Activated CD8-positive, alpha-beta memory T cell treated with anti-CD3 and anti-CD28 coated beads, Interleukin-2, amount 50 U/mL, for 4 hours (primary cell): ENCODE results near the gene ABTB2.

Experiments used
- DNase-seq: peaks from one replicate; pipeline ENCODE4 v3.0.0-alpha.2; 2020

The ABTB2 gene

DNA sequence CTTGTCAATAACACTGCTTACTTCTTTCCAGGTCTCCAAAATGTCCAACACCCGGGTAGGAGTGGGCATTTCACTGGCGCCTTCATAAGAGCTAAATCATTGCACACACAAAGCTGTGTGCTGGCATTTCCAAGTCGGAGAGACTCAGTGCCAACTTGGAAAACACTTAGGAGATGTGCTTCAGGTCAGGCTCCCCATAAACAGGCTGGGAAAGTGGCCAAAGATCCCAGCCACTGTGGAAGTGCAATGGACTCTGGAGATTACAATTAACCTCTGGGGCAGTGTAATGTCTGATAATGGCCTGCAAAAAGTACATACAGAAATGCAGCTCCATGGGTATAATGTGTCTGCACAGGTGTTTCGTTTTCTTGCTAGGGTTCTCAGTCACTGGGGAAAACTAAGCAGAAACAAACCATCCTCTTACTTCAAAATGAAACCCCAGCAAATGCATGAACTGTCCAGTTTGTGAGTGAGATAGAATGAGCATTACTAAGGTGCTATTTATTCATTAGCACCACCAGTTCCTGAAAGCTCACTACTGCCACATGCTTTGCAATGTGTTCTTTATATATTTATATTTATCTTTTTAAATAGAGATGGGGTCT lies 79.0 kb downstream of the ABTB2 start:
- no peak for DNase-seq

DNA sequence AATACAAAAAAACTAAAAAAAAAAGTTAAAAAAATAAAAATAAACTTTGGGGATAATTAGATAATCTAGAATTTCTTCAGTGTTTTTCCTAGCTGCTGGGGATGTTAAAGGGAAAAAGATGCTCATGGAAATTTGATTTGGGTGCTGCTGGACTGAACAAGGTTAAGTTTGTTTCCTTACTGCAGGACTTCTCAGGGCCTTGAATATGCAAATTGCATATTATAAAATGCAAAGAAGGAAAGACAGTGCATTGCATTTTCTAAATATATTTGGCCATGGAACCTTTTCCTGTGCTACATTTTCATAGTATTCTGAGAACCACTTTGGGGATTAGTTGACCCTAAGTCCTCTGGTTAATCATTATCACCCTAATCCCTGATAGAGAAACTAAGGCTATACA lies 79.6 kb downstream of the ABTB2 start:
- no peak for DNase-seq

DNA sequence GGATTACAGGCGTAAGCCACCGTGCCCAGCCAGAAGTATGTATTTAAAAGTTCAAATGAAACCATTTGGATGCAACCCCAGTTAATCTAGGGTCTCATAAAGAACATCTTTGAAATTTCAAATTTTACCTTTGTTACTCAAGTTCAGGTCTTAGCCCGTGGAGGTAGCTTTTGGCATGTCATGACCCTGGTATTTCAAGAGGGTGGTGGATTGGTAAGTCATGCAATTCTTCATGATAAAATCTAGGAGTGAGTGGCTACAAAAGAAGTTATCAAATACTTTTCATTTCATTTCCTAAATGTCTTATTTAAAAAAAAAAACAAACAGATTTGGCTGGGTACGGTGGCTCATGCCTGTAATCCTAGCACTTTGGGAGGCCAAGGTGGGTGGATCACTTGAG lies 80.6 kb downstream of the ABTB2 start:
- DNase-seq = no peak

DNA sequence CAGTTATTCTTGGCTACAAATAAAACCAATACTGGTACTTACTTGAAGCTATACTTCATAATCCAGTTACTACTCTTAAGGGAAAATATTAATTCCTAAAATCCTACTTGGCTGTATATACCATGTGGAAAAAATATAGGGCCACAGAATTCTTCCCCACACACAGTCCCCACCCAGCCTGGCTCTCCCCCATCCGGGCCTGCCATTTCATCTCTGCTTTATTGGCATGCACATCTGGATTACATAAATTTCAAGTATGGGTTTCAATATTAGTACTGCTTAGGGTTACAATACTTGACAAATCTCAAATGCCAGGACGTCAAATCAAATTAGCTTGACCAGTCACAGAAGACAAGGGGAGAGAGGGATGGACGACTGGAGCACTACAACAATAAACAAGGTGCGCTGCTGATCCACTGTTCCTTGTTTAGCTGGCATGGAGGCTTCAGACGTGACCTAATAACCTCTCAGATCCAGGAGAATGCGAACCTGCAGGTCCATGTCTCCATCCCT lies 81.4 kb downstream of the ABTB2 start:
- no peak for DNase-seq

- DNase-seq = no peak
Measured at GRCh38 chr11:34275486-34275885, 82.3 kb downstream of the ABTB2 start.

GRCh38 chr11:34274712-34275398 lies 83.0 kb downstream of the ABTB2 start:
- no peak for DNase-seq

- no peak for DNase-seq
Measured at GRCh38 chr11:34273099-34273498, 84.7 kb downstream of the ABTB2 start.

DNA sequence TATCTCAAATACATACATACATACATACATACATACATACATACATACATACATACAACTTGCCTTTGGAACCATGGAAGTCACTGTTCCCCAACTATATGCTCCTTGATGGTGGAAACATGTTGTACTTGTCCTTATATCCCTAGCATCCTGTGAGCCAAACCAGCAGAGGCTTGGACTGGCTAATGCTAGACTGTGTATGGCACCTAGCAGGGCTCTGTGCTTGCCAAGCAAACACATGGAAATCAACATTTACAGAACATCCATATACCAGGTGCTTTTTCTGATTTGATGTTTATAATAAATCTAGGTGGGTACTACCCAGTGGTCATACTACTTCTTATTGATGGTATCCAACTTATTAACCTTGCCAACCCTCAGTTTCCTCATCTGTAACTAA lies 86.1 kb downstream of the ABTB2 start:
- no peak for DNase-seq

DNA sequence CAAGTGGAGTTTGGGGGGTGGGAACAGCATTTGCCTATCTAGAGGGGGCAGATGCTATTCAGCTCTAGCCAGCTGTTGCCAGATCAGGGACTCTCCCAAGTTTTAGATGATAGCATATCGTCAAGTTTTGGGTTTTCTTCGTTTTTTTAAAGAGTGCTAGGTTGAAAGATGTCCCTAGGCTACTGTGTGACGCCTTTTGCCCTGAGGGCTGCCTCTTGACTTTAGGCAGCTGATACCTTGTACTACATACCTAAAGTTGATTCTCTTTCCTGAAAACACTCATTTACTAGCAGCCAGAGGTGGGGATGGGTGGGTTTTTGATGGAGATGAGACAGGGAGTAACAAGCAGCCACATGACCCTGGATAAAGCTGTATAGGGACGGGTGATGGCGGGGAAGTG lies 87.1 kb downstream of the ABTB2 start:
- DNase-seq = no peak

GRCh38 chr11:34269694-34270245 lies 88.0 kb downstream of the ABTB2 start:
- no peak for DNase-seq

DNA sequence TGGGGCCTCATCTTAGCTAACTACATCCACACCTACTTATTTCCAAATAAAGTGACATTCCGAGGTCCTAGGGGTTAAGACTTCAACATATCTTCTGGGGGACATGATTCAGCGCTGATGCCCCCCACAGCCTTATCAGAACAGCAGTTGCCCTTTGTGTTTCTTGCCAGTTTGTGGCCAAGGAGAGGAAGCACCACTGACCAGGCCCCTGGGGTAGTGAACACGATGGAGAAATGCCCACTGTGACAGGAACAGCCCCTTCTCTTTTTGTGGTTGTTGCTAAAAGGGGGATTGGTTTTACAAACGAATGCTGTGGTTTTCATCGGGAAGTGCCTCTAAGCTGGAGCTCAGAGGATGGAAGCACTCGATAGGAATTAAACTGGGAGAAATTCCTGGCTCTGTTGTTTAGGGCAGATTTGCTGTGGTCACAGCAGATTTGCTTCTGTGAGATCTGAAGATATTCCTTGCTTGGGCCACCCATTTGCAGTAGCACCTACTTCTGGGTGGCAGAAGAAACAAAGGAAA lies 88.8 kb downstream of the ABTB2 start:
- no peak for DNase-seq

- no peak for DNase-seq
Measured at GRCh38 chr11:34267417-34267816, 90.4 kb downstream of the ABTB2 start.

DNA sequence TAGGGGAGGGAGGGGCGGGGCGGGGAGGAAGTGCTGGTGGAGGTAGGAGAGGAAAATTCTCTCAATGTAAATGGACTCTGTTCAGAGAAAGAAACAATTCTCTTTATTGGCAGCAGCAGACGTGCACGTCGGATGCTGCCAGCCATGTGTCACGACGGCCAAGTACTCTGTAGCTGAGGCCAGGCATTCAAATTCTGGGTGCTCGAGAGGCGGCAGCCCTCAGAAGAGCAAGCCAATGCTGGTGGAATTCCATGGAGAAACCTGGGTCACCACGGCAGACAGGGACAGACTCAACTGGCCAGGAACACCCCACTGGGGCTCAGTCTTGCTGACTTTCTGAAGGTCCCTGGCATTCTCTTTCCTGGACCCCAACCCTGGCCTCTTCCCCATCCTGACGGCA lies 90.8 kb downstream of the ABTB2 start:
- no peak for DNase-seq

GRCh38 chr11:34266090-34266912 lies 91.5 kb downstream of the ABTB2 start:
- no peak for DNase-seq

GRCh38 chr11:34264303-34265110 lies 93.3 kb downstream of the ABTB2 start:
- no peak for DNase-seq

DNA sequence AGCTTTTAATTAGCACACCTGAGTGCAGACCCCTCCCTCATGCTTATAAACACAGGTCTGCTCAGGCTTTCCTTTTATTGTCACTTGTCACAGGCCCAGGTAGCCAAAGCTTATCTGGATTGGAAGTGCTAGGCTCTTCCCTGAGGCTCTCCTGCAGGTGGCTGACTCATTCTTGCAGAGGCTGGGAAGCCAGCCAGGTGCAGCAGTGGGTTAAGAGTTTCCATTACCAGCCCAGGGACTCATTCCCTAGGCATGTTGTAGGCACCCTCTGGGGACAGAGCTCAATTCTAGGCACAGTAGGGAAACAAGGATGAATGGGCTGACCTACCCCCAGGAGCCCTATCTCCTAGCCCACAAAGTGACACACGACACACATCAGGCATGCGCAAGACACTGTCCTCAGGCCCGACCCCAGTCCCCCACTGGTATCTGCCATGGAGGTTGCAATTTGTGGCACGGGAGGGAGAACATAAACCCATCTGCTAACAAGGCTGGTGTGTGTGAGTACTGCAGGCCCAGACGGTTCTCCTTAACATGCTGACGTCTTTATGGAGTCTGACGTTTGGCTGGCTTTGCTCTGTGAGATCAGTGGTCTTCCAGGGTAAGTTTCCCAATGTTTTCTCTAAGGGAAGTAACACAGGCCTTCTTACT lies 94.2 kb downstream of the ABTB2 start:
- DNase-seq = no peak

DNA sequence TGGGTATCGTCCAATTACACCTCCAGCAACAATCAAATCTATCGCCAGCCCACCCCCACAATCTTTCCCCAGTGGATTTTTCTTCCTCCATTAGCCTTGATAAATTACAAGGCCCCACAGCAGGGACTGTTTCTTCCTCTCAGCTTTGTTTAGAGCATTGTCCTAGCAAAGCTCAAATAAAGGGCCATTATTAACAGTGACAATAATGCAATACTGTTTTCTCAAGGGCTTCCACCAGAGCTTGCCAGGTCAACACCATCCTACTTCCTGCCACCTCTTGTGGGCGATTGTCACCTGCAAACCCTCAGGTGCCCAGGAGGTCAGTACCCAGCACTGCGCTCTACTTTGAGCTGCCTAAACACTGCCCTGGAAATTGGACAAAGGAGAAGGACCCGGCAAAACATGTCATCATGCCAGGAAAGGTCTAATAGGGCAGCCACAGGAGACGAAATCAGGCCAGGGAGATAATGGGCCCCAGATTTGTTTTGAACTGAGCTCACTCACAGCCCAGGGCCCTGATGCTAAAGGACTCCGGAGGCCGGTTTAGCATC lies 95.2 kb downstream of the ABTB2 start:
- no peak for DNase-seq

DNA sequence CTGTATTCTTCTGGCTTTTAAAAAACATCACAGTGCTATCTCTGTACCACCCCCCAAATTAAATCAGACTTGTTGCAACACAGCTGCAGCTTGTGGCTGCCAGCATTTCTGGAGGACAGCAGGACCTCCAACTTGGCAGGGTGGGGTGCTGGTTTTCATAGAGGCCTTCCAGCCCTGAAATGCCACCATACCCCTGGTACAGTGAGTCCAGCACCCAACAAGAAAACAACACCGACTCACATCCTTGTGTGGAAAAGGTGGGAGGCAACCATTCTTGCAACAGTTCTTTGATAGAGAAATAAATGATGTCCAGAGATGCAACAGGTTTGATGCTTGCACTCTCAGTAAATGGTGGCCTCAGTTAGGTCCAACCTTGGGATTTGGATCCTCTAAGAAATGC lies 96.0 kb downstream of the ABTB2 start:
- DNase-seq = no peak

DNA sequence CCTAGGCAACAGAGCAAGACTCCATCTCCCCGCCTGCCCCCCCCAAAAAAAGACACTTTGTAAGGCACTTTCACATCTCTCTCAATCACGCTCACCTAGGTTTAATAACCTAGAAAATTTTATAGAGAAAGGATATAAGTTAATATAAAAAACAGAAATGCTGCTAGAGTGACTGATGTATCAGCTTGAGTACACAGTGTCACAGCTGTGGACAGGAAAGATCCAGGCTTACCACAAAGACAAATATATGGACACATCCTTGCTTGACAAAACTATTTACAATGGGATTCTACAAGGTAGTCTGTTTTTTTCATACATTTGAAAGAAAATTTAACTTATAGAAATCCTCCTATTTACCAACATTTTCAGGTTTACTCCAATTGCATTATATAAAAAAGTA lies 96.7 kb downstream of the ABTB2 start:
- DNase-seq = no peak

DNA sequence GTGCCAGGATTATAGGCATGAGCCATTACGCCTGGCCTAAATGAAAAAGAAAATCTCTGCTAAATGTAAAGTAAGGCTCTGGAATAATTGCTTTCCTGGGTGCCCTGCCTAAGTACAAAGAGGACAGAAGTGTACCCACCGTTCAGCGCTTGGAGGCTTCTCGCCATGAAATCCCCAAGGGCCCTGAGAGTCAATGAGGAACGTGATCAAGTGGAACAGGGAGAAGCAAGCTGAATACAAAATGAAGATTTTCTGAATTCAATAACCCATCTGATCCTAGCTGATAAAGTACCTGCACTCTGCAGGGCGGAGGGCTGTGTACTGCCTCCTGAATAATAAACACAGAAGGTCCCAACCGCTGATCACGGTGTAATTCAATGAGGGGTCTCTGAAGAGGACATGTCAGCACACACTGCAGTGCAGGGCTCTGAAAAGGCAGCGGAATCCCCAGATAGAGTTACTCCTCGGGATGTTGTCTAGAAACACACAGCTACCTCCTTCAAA lies 97.7 kb downstream of the ABTB2 start:
- DNase-seq = no peak

DNA sequence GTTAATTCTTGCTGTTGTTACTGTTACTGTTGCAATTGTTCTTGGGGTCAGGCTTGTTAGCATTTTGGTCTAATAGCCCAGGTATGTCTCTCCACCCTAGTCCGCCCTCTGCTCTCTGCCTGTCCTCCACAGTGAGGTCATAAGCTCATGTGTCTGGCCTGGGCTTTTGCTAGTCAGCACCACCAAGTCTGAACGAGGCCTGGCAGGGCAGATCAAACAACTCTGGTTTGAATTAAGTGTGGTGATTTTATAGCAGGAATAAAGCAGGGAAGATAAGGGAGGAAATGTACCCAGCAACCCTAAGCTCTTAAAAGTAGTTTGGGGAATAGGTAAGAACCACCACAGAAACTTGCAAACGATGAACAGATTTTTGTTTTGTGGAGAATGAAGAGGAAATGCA lies 98.7 kb downstream of the ABTB2 start:
- no peak for DNase-seq
